HUDEP-2 (cell line): Measurements from ENCODE around the gene AMY1A.
"Not testable (repeated sequence)": the region's sequence is repeated elsewhere in the genome, so short reads cannot be mapped to it uniquely, and the experiment has no call there.

Experiments used
- DNase-seq, 76 experiments: peaks; one replicate each; lab custom pipeline; 2025; ENCODE audit not compliant: unreplicated experiment in 76 of 76; lab: John Stamatoyannopoulos, UW

AMY1A gene

DNA sequence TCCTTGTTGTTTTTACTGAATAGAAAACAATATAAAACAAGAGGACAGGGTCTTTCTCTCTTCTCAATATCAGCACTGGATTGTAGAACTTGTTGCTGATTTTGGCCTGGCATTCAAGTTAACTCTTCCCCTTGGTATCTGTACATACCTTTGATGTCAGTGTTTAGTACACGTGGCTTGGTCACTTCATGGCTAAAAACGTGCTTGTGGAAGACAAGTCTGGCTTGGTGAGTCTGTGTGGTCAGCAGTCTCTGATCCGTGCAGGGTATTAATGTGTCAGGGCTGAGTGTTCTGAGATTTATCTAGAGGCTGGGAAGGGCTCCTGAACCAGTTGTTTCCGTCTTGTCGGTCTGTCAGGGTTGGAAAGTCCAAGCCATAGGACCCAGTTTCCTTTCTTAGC is at the start of gene AMY1A:
AMY1A (plus strand) TSS at position 301 of the 400 bp plus-strand sequence. CDS start 571 bp downstream, outside the sequence.
- not testable (repeated sequence) for DNase-seq

DNA sequence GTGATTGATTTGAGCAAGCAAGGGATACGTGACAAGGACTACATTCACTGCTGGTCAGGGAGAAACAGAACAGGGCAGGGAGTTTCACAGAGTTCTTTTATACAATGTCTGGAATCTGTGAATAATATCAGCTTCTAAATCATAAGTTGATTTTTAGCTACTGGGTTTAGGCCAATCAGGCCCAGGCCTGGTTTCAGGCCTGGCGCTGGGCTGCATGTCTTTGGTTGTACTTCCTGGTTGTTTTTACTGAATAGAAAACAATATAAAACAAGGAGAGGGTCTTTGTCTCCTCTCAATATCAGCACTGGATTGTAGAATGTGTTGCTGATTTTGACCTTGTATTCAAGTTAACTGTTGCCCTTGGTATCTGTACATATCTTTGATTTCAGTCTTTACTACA is 39.2 kb upstream of the AMY1A start:
- no peak for DNase-seq

DNA sequence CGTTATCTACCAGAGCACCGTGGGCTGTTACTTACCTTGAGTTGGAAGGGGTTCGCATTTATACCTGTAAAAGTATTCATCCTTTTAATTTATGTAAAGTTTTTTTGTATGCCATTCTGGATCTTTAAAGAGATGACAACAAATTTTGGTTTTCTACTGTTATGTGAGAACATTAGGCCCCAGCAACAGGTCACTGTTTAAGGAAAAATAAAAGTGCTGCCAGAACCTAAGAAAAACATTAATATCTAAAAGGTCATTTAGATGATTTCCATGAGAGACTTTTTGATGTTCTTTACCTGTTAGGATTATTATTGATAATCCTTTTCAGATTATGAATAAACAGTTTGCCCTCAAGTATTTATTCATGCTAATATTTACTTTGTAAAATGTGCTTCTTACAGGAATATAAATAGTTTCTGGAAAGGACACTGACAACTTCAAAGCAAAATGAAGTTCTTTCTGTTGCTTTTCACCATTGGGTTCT is 38.5 kb upstream of the AMY1A start, which contains the start of gene AMY2A:
AMY2A (plus strand) TSS at position 434 of the 484 bp plus-strand sequence; CDS start at position 448, 14 bp downstream.
- not testable (repeated sequence) for DNase-seq

DNA sequence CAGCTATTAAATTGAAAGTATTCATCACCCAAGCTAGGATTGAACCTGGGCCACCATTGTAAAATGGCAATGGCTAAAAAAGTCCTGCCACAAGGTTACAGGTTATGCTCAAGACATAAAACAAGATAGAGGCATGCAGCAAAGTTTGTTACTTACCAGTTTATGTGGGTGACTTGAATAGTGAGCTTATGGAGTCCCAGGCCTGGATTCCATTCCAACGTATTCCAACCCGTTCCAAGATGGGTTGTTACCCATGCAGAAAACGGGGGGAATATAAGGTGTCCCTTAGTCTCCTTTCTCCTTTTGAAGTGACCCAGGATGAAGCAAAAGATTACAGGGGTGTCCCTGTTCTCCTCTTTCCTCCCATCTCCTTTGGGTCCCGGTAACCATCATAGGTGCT is 28.1 kb upstream of the AMY1A start:
- not testable (repeated sequence) for DNase-seq

DNA sequence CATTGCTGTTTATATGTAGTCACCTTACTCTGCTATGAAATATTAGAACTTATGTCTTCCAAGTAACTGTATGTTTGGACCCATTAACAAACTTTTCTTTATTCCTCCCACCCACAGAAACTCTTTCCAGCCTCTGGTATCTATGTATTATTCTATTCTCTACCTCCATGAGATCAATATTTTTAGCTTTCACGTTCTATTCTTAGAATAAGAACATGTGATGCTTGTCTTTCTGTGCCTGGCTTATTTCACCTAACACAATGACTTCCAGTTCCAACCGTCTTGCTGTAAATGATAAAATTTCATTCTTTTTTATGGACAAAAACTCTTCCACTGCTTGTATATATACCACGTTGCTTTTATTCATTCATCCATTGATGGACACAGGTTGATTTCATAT is 14.4 kb upstream of the AMY1A start:
- not testable (repeated sequence) for DNase-seq

DNA sequence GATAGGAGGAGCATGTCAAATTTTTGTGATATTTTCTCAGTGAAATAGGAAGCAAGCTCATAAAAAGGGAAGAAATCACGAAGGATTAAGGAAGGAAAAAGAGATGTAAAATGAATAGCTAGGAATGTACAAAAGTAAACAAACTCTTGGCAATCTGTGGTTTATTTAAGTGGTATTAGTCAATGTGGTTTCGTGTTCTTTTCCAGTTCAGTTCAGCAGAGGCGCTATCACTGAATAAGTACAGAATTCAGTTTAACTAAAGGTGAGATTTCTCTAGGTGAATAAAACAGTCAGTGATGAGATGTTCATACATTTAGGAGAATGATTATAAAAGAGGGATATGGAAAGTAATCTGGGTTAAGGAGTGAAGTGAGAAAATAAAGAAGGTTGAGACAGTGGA is 11.7 kb upstream of the AMY1A start:
- not testable (repeated sequence) for DNase-seq

DNA sequence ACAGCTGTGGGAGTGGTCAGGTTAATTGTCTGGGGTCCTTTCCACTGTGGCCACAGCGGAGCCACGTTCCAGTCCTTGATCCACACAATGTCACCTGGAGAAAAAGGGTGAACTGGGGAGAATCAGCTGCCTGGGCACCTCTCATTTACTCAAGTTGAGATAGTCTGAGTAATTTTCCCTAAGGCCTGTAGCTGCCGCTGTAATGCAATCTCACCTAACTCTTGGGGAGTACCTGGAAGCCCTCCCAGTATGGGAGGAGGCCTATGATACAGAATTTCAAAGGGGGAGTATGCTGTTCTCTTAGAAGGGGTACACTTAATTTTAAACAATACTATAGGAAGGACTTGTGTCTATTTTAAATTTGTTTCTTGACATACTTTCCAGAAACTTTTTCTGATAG is 5.3 kb upstream of the AMY1A start:
- not testable (repeated sequence) for DNase-seq

DNA sequence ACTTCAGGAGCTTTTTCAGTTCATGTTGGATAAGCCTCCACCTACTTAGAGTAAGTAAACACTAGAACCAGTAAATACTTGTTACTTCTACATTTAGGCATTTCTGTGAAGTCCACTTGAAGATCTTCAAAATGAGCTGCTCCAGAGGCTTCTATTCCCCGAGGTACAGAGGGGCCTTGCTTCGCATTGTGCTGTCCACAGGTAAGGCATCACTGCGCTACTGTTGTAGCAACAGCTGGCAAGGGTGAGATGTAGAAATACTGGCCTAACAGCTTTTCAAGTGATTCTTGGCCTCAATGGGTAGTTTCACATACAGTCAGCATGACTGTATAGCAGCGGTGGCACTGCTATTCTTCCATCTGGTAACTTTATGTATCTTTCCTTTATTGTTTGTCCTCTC is 4.7 kb upstream of the AMY1A start:
- DNase-seq = not testable (repeated sequence)

DNA sequence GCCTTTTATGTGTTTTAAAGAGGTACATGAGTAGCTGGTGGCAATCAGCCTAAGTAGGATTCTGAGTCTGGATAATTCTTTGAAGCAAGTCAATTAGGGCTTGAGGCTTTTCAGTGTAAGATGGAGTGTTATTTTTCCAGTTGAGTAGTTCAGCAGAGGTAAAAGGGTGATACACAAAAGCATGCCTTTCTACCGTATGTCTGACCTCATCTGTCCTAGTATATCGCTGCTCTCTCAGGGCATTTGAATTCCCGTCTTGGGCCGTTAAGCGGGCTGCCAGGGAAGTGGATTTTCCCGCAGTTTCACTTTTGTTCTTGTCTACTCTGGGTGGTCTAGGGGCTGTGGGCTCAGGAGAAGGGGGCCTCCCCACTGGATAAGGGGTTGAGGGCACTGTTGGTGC is 1.4 kb upstream of the AMY1A start:
- not testable (repeated sequence) for DNase-seq

DNA sequence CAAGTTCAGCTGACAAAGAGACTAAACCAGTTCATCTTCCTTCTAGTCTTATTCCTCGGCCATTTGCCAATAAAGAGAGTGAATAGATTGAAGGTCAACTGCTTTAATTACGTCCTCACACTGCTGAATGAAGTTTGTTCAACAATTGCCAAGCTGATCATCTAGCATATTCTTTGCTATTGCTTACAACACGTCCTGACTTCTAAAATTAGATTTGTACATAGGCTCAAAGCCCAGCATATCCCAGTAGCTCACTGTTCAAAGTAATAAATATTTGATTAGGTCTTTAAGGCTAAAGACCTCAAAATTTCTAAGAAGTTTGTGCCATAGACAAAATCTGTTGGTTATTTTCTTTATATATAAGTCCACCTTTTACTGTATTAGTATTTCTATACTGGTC is 20.8 kb downstream of the AMY1A start:
- not testable (repeated sequence) for DNase-seq

DNA sequence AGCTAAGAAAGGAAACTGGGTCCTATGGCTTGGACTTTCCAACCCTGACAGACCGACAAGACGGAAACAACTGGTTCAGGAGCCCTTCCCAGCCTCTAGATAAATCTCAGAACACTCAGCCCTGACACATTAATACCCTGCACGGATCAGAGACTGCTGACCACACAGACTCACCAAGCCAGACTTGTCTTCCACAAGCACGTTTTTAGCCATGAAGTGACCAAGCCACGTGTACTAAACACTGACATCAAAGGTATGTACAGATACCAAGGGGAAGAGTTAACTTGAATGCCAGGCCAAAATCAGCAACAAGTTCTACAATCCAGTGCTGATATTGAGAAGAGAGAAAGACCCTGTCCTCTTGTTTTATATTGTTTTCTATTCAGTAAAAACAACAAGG is 40.5 kb downstream of the AMY1A start, which contains the start of gene AMY1B:
AMY1B (minus strand) TSS at position 101 of the 400 bp plus-strand sequence. CDS start 571 bp downstream, outside the sequence.
- DNase-seq = not testable (repeated sequence)

DNA sequence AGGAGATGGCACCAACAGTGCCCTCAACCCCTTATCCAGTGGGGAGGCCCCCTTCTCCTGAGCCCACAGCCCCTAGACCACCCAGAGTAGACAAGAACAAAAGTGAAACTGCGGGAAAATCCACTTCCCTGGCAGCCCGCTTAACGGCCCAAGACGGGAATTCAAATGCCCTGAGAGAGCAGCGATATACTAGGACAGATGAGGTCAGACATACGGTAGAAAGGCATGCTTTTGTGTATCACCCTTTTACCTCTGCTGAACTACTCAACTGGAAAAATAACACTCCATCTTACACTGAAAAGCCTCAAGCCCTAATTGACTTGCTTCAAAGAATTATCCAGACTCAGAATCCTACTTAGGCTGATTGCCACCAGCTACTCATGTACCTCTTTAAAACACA is 41.9 kb downstream of the AMY1A start:
- not testable (repeated sequence) for DNase-seq

DNA sequence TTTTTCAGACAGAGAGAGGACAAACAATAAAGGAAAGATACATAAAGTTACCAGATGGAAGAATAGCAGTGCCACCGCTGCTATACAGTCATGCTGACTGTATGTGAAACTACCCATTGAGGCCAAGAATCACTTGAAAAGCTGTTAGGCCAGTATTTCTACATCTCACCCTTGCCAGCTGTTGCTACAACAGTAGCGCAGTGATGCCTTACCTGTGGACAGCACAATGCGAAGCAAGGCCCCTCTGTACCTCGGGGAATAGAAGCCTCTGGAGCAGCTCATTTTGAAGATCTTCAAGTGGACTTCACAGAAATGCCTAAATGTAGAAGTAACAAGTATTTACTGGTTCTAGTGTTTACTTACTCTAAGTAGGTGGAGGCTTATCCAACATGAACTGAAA is 45.1 kb downstream of the AMY1A start:
- DNase-seq = not testable (repeated sequence)

DNA sequence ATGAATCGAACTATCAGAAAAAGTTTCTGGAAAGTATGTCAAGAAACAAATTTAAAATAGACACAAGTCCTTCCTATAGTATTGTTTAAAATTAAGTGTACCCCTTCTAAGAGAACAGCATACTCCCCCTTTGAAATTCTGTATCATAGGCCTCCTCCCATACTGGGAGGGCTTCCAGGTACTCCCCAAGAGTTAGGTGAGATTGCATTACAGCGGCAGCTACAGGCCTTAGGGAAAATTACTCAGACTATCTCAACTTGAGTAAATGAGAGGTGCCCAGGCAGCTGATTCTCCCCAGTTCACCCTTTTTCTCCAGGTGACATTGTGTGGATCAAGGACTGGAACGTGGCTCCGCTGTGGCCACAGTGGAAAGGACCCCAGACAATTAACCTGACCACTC is 45.7 kb downstream of the AMY1A start:
- not testable (repeated sequence) for DNase-seq

DNA sequence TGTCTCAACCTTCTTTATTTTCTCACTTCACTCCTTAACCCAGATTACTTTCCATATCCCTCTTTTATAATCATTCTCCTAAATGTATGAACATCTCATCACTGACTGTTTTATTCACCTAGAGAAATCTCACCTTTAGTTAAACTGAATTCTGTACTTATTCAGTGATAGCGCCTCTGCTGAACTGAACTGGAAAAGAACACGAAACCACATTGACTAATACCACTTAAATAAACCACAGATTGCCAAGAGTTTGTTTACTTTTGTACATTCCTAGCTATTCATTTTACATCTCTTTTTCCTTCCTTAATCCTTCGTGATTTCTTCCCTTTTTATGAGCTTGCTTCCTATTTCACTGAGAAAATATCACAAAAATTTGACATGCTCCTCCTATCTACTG is 52.1 kb downstream of the AMY1A start:
- DNase-seq = not testable (repeated sequence)

DNA sequence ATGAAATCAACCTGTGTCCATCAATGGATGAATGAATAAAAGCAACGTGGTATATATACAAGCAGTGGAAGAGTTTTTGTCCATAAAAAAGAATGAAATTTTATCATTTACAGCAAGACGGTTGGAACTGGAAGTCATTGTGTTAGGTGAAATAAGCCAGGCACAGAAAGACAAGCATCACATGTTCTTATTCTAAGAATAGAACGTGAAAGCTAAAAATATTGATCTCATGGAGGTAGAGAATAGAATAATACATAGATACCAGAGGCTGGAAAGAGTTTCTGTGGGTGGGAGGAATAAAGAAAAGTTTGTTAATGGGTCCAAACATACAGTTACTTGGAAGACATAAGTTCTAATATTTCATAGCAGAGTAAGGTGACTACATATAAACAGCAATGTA is 54.8 kb downstream of the AMY1A start:
- DNase-seq = not testable (repeated sequence)
